Activated CD4-positive, alpha-beta T cell treated with anti-CD3 and anti-CD28 coated beads for 1 hour (primary cell): ENCODE results near the gene FAM217A.

Experiments
- DNase-seq: peaks from one replicate; pipeline ENCODE4 v3.0.0-alpha.2; 2020

FAM217A gene

DNA sequence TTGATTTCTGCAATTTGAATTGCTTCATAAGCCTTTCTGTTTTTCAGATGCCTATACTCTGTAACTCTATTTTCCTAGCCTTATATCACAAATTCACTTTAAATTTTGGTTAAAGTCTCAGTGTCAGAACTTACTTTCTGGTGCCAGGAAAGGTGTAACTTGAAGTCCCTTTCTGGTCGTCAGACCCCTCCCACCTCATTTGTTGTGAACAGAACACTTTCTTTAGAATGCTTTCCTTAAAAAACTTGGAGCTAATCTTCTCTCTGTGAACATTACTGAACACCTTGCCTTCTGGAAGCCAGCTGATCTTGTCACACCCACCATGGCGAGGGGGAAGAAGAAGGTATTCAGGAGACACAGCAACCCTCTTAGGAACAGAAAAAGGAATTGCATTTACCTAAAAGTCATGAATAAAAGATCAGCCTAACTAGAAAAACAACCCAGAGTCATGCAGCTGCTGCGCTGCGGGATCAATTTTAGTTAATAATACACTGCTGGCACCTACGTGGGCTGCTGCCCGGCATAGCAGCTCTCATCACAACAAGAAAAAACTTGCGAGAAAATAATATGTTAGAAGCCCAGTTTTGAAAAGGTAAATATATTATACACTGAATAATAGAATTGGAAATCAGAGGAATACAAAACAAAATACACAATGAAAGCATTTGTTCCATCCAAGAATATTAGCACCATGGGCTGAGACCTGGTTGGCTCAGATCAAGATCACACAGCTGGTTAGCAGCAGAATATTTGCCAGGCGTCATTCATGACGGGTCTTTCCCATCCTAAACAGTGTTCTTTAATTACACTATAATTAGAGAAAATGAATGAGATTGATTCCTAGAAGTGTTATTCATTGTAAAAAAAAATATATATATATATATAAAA is 5.8 kb upstream of the FAM217A start:
- DNase-seq: no peak

DNA sequence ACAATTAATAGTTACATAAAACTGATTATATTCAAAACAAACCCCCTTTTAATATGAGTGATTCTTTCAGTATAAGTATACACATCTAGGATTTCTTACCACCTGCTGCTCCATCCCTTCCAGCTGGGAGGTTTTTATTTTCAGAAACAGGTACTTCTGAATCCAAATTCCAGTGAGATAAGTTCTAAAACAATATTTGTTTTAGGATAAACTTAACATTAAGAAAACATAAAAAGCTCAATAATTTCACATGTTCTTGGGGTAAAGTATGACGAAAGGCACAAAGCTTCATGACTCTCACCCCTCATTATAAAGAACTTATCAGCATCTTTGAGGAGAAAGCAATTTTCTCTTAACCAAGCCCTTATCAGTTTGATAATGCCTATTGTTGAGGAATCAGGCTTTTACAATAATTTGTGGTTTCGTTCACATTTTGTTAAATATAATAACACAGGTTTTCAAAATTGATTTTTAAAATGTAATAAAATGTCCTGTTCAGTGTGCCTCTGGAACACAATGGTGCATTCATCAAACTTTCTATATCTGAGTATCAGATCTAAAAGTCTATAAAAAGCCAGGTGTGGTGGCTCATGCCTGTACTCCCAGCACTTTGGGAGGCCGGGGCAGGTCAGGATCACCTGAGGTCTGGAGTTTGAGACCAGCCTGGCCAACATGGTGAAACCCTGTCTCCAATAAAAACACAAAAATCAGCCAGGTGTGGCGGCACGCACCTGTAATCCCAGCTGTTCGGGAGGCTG is 4.3 kb downstream of the FAM217A start:
- DNase-seq: no peak

DNA sequence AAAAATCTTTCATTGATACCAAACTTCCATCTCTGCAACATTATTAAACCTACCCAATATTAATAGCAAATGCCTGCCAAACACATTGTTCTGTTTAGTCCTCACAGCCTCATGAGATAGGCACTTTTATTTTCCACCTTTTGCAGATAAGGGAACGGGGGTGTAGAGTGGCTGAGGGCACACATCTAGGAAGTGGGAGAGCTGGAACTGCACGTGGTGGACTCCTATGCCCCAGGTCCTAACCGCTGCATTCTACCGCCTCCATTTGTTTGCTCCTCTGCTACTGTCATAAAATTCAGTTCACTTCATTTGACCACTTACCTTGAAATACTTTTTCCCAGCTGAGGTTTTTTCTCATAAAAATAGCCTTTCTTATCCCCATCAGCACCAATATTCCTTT is 7.6 kb downstream of the FAM217A start:
- DNase-seq: no peak

DNA sequence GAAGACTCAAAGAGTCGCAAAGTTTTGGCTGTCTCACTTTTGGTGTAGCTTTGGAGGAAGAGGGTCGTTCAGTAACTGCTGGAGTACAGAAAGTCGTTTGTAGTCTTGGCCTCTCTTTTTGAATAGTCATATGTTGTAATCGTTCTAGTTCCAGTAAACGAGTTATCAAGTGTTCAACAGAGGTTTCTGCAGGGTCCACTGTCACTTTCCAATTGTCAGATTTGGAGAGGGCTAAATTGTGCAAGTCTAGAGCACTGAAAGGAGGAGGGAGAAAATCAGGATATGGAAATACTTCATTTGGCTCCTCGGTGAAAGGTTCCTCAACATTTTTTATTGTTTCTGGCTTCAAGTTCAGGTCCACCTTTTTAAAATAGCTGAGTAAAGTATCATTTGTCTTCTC is 9.7 kb downstream of the FAM217A start:
- no peak for DNase-seq

DNA sequence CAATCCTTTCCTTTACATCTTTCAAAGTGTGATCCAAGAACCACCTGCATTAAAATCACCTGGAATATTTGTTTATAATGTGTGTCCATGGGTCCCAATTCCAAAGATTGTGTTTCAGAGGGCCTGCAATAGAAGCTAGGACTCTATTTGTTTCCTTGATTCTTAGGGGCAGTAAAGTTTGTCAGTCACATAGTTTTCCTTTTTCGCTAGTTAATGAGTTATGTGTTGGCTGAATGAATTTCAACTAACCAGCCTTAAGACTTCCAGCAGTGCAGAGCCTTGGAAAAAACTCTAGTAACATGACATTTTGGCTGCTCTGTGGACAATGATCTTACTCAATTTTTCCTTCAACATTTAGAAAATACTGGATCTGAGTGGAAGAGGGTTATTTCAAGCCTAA is 11.3 kb downstream of the FAM217A start:
- no peak for DNase-seq

DNA sequence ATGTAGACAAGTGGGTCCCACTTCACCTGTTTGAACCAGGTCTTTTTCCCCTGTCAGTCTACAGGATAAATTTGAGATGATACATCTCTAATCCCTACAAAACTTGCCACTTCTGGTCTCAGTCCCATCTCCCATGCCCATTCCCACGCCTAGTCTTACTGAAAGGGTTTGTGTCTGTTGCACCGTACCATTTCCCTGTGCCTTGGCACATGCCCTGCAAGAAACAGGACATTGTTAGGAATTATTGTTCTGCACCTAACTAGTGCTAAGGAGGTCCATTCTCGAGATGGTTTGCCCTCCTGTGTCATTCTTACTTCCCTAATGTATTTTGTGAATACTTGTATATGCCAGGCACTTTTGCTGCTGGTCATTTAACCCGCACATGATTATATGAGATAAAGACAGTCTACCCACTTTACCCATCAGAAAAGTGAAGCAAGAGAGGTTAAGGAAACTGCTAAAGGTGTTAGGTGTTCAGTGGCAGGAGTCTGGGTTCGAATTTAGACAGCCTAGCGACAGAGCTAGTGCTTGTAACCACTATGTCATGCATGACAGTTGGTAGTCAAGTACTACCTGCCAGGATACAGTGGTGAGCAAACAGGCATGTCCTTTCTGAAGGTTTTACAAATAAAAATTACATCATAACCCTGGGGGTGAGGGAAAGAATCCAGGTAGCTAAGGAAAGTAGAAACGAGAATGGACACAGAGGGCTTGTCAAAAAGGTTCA is 12.7 kb downstream of the FAM217A start:
- no peak for DNase-seq

DNA sequence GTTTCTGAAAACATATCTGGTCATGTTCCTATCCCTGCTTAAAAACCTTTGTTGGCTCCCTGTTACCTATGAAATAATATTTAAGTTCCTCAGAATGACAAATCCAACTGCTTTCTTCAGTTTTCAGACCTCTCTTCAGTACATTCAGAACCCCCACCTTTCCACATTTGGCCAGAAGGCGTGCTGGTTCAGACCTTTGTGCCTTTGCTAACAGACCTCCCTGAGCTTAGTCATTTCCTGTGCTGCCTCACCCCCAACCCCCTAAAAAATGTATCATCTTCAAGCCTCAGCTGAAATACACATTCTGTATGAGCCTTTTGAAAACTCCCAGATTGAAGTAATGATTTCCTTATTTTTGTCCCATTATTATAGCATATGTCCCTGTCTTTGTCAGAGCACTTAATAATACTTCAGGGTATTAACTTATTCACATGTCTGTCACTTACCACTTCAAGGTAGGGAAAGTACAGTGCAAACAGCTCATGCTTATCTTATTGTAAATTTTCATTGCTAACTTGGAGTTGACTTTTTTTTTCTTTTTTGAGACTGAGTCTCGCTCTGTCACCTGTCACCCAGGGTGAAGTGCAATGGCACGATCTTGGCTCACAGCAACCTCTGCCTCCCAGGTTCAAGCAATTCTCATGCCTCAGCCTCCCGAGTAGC is 19.7 kb downstream of the FAM217A start:
- DNase-seq: peak; percentile 32

DNA sequence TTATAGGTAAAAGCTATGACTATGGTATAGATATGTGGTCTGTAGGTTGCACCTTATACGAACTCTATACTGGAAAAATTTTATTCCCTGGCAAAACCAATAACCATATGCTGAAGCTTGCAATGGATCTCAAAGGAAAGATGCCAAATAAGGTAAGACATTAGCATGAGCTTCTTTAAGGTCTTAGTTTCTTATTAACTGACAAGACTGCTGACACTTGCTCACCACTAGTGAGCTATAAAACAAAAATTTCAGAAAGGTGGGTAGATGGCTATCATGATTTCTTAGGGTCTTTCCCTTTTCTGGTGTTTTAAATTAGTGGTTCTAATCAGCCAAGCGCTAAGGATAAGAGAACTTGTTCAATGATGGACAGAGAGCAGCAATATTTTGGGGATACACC is 21.9 kb downstream of the FAM217A start:
- no peak for DNase-seq

DNA sequence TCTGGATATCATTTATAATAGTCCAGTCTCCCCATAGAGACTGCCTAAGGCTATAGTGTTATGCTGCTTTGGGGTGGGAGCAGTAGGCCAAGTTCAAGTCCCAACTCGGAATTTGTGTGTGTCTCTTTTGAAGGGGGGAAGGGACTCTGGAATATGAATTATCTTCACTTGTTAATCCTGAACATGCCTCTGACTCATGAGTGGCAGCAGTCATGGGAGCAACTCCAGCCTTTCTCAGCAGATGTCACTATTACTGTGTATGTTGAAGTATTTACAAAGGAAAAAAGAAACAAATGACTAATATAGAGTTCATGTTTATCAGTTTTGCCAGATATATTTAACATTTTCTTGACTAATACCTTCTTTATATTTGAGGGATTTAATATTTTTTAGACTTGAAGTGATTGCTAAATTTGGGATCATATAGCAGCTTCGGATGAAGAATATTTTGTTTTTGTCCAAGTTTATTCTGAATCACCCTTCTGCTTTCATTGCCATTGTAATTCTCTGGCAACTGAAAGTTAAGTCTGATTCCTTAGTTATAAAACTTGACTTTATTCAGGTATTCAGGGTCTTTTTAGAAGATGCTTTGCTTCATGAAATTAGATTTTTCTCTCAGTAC is 23.4 kb downstream of the FAM217A start:
- no peak for DNase-seq

DNA sequence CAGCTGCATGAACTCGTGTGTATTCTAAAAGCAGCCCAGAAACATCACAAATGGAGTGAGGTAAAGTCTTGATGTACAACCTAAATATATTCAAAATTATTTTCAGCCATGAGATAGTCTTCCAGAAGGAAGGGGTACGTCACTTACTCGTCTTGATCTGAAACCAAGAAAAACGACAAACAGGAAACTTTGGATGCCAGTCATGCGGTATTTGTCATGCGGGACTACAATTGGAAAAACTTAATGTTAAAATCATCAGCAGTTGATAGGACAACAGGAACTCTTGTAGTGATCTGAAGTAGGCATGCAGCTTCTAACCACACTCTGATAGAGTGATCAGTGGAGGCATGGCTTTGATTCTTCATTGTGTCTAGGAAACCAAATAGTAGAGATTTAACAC is 29.7 kb downstream of the FAM217A start:
- DNase-seq: no peak

DNA sequence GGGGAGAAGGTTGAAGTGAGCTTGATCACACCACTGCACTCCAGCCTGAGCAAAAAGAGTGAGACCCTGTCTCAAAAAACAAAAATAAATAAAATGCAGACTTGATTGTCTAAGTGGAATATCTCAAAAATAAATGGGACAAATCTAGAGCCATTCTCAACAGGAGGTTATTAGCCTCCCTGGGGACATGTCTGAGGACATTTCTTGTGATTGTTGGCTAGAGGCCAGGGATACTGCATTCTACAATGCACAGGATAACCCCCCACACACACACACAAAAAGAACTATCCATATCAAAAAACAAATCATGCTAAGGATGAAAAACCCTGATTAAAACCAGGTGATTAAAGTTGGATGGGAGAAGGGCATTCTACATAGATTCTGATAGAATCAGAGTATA is 37.5 kb downstream of the FAM217A start:
- no peak for DNase-seq

DNA sequence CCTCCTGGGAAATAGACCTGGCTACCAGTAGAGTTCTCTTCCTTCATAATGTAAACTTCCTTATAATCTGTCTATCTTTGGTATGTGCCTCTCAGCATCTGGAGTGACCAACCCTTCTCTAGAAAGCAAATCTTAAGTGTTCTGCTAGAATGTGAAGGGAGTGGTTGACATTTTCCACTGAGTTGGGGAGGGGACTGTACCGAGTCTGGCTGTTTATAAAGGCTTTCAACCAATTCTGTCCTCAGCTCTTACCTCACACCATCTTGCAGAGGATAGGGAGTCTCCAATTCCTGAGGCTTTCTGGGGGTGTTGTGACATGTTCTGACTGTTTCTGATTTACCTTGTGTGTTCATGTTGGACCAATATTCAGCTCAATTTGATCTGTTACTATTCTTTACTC is 39.6 kb downstream of the FAM217A start:
- DNase-seq: no peak

DNA sequence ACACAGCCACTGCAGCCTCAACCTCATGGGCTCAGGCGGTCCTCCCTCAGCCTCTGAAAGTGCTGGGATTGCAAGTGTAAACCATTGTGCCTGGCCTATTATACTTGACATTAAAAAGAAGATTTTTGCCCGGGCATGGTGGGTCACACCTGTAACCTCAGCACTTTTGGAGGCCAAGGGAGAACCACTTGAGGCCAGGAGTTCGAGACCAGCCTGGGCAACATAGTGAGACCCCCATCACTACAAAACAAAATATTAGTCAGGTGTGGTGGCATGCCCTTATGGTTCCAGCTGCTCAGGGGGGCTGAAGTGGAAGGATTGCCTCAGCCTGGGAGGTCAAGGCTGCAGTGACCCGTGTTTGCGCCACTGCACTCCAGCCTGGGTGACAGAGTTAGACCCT is 42.4 kb downstream of the FAM217A start:
- DNase-seq: no peak

DNA sequence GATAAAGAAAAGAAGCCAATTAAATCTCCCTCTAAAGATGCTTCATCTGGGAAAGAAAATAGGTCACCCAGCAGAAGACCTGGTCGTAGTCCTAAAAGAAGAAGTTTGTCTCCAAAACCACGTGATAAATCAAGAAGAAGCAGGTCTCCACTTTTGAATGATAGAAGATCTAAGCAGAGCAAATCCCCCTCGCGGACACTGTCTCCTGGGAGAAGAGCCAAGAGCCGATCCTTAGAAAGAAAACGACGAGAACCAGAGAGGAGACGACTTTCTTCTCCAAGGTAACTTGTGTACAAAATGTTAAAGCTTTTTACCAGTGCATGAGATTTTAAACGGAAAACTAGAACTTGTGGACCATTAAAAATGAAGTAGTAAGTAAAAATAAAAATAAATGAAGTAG is 46.5 kb downstream of the FAM217A start:
- no peak for DNase-seq

DNA sequence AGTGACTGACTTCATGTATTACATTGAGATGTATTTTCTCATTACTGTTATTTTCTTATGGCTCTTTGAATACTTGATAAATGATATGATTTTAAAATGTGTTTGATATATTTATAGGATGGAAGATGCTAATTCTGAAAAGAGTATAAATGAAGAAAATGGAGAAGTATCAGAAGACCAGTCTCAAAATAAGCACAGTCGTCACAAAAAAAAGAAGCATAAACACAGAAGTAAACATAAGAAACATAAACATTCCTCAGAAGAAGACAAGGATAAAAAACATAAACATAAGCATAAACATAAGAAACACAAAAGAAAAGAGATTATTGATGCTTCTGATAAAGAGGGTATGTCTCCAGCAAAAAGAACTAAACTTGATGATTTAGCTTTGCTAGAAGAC is 47.5 kb downstream of the FAM217A start:
- DNase-seq: no peak

DNA sequence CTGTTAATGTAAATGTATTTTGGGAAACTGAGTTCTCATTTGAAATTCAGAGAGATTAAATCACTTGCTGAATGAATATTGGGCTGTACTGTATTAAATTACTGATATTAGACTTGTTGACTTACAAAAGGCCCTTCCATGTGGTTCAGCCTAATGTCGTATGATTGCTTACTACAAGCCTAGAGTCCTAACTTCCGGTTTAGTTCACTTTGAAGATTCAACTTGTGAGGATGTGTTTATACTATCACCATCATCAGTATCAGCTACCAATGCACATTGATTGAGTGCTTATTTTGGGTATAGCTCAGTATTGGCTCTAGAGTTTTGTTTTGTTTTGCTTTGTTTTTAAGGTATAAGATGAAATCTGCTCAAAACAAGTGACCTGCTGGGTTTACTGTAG is 48.3 kb downstream of the FAM217A start:
- DNase-seq: no peak

DNA sequence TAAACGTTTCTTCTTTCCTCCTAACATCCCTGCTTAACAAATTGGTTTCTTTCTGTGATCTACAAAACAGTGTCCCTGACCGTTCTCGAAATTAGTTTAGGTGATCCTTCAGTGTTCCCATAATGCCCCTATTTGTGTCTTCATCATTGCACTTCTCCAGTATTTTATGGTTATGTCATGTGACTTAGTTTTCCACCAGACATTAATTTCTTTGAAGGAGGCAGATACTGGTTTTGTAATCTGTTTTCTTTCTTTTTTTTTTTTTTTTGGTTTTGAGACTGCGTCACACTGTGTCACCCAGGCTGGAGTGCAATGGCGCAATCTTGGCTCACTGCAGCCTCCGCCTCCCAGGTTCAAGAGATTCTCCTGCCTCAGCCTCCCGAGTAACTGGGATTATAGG is 49.2 kb downstream of the FAM217A start:
- DNase-seq: no peak

DNA sequence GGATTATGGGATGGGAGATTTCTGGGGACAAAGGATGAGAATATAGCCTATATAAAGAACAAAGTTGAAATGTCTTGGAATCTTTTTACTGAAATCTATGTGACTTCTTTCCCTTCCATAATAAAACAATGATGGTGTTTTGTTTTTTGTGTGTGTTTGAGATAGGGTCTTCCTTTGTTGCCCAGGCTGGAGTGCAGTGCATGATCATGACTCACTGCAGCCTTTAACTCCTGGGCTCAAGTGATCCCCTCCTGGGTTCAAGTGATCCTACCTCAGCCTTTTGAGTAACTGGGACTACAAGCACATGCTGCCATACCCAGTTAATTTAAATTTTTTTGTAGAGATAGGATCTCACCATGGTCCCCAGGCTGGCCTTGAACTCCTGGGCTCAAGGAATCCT is 50.9 kb downstream of the FAM217A start:
- no peak for DNase-seq

DNA sequence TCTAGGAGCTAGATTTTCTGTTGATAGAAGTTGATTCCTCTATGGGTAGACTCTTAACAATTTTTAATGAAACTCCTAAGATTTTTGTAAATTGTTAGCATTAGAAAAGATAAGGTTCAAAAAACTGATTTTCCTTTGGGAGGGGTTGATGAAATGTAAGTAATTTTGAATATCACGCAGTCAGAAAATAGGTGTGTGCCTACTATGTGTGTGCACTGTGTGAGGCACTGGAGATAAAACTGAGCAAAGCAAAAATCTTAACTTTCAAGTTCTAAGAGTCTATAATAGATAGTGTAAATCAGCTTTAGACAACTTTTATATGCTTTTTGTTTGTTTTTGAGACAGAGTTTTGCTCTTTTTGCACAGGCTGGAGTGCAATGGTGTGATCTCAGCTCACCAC is 53.3 kb downstream of the FAM217A start:
- DNase-seq: no peak

DNA sequence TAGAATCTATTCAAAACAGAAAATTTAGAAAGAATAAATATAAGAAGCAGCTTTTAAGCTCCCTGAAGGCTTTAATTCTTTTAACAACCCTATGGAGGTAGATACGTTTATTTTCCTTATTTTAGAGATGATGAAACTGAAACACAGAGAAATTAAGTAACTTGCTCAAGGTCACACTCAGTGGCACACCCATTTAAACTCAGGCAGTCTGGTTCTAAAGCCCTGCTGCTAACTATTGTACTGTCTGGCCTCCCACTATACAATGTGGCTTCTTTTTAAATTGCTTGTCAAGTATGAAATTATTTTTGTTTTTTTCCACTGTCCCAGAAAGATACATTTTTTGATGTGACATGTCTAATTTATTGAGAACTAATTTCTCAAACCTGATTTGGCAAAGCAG is 55.7 kb downstream of the FAM217A start:
- no peak for DNase-seq

DNA sequence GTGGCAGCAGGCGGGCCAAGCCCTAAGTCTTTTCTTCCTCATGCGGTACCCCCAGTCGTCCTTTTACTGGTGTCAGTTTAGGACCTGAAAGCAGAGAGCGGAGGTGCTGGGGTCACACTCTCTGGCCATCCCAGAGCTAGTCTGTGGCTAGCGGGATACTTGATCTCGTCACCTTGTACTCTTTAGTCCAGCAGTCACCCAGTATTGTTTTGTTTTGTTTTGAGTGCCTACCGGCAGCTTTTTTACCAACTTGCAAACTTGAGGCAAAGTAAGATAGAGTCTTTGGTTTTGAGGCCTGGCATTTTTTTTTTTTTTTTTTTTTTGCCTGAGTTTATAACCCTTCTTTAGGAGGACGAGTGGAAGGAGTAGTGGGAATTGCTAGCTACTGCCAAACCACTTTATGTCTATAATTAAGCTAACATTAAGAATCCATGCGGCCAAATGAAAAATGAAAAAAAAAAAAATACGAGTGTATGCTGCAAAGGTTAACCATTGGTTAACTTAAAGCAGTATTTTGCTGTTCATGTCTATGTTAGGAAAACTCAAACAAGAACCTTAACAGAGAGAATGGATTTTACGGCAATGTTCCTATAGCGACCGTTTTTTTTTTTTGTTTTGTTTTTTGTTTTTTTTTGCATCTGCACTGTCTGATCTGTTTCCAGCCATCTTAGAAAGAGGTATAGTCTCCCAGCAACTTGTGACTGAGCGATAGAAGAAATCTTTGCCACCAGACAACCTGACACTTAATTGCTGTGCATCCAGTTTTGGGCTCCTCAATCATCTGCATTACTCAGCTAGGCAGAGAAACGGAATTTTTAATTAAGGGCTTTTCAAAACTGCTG is 56.9 kb downstream of the FAM217A start:
- DNase-seq: no peak
